ENCODE results near the gene AP3B1.

AP3B1 gene

GRCh38 chr5:77983482-77984199 is 310.9 kb downstream of the AP3B1 start:
- H3F3A ChIP-seq (ENCODE audit: insufficient read depth, low read length), result no peaks in the 10 kb centered on the region
- no peak overlapping the region for H3K27ac ChIP-seq (ENCODE audit: low read depth, low read length, poor library complexity, severe bottlenecking)

GRCh38 chr5:77981820-77982219 is 312.7 kb downstream of the AP3B1 start:
- Histone ChIP-seq H3F3A (ENCODE audit: insufficient read depth, low read length) (no peaks in the 10 kb centered on the region), H3K27me3 (ENCODE audit: insufficient read depth, low read length) (no peaks in the 10 kb centered on the region), H3K4me2 (ENCODE audit: low read length) (no peak overlapping the region), H3K27ac (ENCODE audit: low read depth, low read length, poor library complexity, severe bottlenecking) (no peak overlapping the region), H3K4me3 (ENCODE audit: low read depth, low read length, poor library complexity, severe bottlenecking) (no peak overlapping the region), H3K9me3 (ENCODE audit: low read length) (no peaks in the 10 kb centered on the region), H3K4me1 (ENCODE audit: insufficient read depth, low read length, severe bottlenecking) (no peaks in the 10 kb centered on the region), H3K79me2 (ENCODE audit: insufficient read depth, low read length) (no peaks in the 10 kb centered on the region), H3K9me2 (ENCODE audit: low read depth, low read length) (no peaks in the 10 kb centered on the region), H4K20me1 (ENCODE audit: insufficient read depth, low read length) (no peaks in the 10 kb centered on the region), H3K9ac (ENCODE audit: low read length) (no peak overlapping the region), H2AFZ (ENCODE audit: low read length) (no peak overlapping the region), H3K36me3 (ENCODE audit: insufficient read depth, low read length) (no peaks in the 10 kb centered on the region)
- no peak for TF ChIP-seq CTCF (IDR thresholded peaks at IDR 0.05; ENCODE audit: low read length)
- TF ChIP-seq EZH2 (IDR thresholded peaks at IDR 0.05; ENCODE audit: borderline replicate concordance, low read length), result no peak

More at GRCh38 chr5:77983482-77984199, 310.9 kb downstream of the AP3B1 start:
- Histone ChIP-seq H3K27me3 (ENCODE audit: insufficient read depth, low read length) (no peaks in the 10 kb centered on the region), H4K20me1 (ENCODE audit: insufficient read depth, low read length) (no peaks in the 10 kb centered on the region), H3K9me2 (ENCODE audit: low read depth, low read length) (no peaks in the 10 kb centered on the region), H3K4me2 (ENCODE audit: low read length) (no peak overlapping the region), H3K9me3 (ENCODE audit: low read length) (no peaks in the 10 kb centered on the region), H3K9ac (ENCODE audit: low read length) (no peak overlapping the region), H3K79me2 (ENCODE audit: insufficient read depth, low read length) (no peaks in the 10 kb centered on the region), H3K36me3 (ENCODE audit: insufficient read depth, low read length) (no peaks in the 10 kb centered on the region), H3K4me1 (ENCODE audit: insufficient read depth, low read length, severe bottlenecking) (no peaks in the 10 kb centered on the region), H3K4me3 (ENCODE audit: low read depth, low read length, poor library complexity, severe bottlenecking) (no peak overlapping the region), H2AFZ (ENCODE audit: low read length) (no peak overlapping the region)
- no peak for TF ChIP-seq CTCF (IDR thresholded peaks at IDR 0.05; ENCODE audit: low read length)
- TF ChIP-seq EZH2 (IDR thresholded peaks at IDR 0.05; ENCODE audit: borderline replicate concordance, low read length), result no peak

GRCh38 chr5:77974576-77974975 is 319.9 kb downstream of the AP3B1 start:
- Histone ChIP-seq H4K20me1 (ENCODE audit: insufficient read depth, low read length) (no peaks in the 10 kb centered on the region), H3K9me3 (ENCODE audit: low read length) (no peaks in the 10 kb centered on the region), H3K36me3 (ENCODE audit: insufficient read depth, low read length) (no peaks in the 10 kb centered on the region), H3K4me3 (ENCODE audit: low read depth, low read length, poor library complexity, severe bottlenecking) (no peak overlapping the region), H3K4me1 (ENCODE audit: insufficient read depth, low read length, severe bottlenecking) (peaks cover 13% of the 10 kb centered on the region), H3F3A (ENCODE audit: insufficient read depth, low read length) (no peaks in the 10 kb centered on the region), H2AFZ (ENCODE audit: low read length) (no peak overlapping the region), H3K9me2 (ENCODE audit: low read depth, low read length) (no peaks in the 10 kb centered on the region), H3K79me2 (ENCODE audit: insufficient read depth, low read length) (no peaks in the 10 kb centered on the region), H3K27me3 (ENCODE audit: insufficient read depth, low read length) (peaks cover 7% of the 10 kb centered on the region; the same call in 1 of the 2 replicates), H3K27ac (ENCODE audit: low read depth, low read length, poor library complexity, severe bottlenecking) (no peak overlapping the region), H3K4me2 (ENCODE audit: low read length) (no peak overlapping the region), H3K9ac (ENCODE audit: low read length) (no peak overlapping the region)
- TF ChIP-seq CTCF (IDR thresholded peaks at IDR 0.05; ENCODE audit: low read length), result no peak
- no peak for TF ChIP-seq EZH2 (IDR thresholded peaks at IDR 0.05; ENCODE audit: borderline replicate concordance, low read length)

Measured in OCI-LY1 (cell line).